T1000 (cell line): ENCODE measurements around the gene STX1A.
A peak's percentile ranks its signal among the peaks of the same experiment; 100 is the strongest.

Experiments
- DNase-seq: peaks from one replicate; lab custom pipeline; 2025; ENCODE audit warnings: mixed read lengths; lab: John Stamatoyannopoulos, UW

The STX1A gene

DNA sequence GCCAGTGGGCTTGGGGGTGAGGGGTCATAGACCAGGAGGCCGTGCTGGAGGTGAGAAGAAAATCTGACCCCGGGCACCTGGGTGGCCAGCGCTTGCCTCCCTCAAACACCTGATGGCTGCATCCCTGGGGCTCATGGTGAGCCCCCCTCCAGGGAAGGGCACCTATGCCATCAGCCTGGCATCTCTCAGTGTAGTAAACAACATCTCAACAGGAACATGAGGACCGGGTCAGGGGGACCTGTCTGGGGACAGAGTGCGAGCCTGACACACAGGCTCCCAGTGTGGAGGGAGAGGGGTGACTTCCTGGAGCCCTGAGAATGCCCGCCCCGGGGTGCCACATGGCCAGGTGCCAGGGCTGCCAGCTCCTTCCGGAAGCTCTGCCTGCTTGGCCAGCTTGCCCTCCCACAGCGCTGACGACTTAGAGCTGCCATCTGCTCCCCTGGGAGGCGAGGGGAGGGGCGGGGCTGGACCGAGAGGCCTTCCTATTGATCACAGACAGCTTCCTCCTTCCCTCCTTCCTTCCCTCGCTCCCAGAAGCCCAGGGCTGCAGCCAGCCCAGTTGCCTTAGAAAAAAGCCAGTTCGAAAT lies 12.3 kb downstream of the STX1A start:
- DNase-seq: peak; percentile 81

DNA sequence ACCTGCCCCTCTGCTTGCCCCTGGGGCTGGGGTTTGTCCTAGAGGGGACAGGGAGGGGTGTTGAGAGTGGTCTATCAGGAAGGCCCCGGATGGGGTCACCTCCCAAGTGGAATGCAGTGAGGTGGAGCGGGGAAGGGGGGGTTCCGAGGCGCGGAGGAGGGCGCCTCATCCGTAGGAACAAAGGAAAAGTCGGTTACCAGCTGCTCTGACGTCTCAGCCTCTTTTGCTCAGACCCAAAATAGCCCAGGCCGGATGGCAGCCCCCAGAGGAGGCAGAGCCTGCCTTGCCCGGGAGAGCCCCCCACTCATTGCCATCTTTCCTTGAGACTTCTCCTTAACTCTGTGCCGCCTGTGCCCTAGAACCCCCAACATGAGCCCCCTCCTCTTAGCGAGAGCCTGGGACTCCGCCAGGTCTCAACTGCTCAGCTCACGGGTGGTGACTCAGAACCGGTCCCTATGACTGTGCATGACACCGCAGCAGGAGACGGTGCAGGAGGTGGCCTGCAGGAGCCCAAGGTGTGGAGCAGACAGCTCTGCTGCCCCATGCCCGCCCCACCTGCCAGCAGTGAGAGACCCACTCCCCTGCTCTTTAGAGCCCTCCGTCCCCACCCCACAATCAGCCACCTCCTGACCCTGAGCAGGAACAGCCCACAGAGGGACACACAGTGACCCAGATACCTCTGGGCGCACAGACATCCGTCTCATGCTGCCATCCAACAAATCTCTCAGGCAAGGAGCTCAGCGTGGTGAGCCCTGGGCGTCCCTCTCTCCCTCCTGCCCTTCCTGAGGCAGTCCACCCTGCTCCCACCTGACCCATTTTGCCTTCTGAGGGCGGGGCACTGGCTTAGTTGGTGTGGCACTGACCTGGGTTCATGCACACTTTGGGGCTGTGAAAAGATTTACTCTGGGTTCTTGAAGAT lies 13.1 kb downstream of the STX1A start:
- DNase-seq: no peak

DNA sequence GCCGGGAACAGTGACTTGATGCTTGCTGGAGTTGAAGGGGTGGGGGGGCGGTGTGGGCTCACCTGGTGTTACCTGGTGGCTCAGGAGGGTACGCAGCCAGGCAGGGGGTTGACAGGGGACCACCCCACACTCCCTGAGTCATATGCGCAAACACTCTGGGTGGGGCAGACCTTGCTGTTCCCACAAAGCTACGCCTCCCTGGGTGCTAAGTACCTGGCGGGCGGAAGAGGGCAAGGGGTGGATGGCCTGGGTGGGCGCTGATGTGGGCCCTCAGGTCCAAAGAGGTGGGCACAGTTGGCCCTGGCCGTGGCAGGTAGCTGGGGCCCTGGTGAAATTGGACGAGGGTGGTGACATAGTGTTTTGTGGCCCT lies 13.9 kb downstream of the STX1A start:
- DNase-seq: no peak

DNA sequence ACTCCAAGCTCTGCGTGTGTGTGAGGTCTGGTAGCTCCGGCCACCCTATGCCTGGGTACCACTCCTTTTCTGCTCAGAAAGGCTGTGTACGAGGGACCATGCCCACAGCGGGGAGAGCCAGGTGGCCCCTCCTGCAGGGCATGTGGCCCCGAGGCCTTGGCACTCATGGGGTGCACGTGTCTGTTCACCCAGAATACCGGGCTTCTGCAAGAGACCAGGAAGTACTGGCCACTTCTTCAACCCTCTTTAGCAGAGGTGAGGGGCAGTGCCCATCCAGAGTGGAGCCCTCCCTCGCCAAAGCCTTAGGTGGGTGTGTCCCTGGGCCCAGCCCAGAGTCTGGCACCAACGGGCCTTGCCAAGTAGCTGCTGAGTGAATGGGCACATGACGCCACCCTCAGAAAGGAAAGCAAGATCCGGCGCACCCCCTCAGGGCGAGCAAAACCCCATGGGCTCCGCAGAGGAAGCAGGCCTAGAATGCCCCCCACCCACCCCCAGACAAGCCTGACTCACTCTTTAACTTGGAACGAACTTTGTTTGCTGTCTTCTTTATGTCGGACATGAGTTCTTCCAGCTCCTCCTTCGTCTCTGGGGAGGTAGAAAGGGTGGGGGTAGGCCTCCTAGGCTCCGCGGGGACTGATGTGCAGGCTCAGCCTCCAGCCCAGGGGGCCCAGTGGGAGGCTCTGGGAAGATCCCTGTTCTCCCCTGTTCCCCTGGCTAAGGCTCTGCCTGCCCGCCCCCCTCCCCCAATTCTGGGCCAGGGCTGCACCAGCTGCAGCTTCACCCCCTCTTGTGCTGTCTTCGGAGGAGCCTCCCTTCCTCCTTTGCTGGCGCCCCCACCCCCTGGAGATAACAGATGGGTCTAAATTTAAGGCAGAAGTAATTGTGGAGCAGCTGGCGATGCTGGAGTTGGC lies 14.6 kb downstream of the STX1A start:
- peak; percentile 84 for DNase-seq

DNA sequence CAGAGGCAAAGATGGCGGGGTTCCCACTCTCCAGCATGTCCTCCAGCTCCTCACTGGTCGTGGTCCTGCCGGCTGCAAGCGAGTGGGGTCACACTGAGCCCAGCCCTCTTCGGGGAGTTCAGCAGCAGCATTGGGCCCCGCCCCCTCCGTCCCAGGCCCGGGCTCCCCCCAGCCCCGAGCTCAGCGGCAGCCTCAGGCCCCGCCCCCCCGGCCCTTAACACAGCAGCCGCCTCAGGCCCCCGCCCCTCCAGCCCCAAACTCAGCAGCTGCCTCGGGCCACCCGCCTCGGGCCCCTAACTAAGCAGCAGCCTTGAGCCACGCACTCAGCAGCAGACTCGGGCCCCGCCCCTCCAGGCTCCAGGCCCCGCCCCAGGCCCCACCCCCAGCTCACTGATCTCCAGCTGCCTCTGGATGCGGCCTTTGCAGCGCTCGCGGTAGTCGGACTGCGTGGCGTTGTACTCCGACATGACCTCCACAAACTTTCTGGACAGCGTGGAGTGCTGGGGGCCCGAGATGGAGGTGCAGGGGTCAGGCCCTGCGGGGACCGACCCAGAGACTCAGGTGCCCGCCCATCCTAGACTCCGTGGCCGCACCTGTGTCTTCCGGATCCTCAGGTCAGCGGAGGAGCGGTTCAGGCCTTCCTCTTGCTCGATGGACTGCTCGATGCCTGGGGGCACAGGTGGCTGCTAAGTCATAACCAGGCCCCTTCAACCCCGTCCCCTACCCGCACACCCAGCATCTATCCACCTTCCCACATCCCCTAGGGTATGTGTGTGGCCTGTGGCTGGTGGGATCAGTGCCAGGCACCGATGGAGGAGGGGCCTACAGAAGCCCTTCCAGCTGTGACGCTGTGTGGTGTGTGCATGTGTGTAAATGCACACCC lies 15.5 kb downstream of the STX1A start:
- peak; percentile 37 for DNase-seq

DNA sequence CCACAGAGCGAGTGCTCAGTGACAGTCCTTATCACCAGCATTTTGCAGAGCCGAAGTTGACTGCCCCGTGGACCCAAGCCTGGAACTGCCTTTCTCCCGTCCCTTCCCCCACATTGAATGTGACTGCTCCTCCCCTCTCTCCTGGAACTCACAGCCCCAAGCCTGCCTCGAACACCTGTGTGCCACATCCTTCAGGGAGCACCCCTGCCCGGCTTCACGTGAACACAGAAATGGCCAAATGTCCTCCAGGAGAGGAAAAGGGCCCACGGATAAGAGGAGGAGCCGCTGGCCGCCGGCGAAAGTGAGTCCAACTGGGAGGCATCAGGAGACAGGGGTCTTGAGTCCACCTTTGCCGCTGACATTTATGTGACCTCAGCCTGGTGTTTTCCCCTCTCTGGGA lies 16.2 kb downstream of the STX1A start:
- no peak for DNase-seq

DNA sequence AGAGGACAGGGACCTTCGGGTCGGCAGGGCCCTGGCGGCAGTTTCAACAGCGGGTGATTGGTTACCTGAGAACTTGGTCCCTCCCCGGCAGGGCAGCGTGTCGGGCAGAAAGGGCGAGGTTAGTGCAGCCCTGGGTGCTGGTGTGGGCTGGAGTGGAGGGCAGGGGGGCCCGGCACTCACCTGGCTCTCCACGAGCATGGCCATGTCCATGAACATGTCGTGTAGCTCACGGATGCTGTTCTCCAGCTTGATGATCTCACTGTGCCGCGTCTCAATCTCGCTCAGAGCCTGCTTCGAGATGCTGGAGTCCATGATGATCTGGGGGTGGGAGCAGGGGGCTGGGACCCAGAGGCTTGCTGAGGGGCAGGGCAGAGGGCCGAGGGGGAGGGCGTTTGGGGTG lies 16.8 kb downstream of the STX1A start:
- DNase-seq: no peak

DNA sequence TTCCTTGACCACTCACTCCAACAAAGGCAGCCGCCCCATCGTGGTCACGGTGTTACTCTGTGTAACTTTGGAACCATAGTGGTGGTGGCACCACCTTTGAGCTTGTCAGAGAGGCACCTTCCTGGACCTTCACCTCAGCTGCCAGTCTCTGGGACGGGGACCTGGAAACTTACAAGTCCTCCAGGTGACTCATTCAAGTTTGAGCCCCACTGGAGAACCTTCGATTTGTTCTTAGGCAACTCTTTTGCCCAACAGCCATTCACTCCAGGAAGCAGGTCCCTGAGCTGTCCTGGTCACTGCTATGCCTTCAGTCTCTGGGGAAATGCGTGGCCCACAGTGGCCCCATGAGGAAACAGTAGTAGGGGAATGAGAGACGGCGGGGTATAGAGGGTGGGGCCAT lies 17.2 kb downstream of the STX1A start:
- no peak for DNase-seq

DNA sequence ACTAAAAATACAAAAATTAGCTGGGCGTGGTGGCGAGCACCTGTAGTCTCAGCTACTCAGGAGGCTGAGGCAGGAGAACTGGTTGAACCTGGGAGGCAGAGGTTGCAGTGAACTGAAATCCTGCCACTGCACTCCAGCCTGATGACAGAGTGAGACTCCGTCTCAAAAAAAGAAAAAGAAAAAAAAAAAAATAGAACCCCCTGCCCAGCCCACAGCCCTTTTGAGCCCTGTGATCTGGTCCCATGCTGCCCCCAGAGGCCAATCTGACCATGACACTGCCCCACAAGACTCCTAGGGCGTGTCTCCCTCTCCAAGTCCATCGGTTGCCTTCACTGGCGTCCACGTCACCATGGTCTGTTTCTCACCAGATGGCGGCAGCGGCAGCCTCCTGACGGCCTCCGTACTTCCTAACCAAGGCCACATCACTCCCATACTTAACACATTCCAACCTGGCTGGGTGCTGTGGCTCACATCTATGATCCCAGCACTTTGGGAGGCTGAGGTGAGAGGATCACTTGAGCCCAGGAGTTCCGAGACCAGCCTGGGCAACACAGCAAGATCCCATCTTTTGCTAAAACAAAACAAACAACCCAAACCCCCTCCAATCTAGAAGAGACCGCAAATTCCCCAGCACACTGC lies 18.0 kb downstream of the STX1A start:
- DNase-seq: no peak

DNA sequence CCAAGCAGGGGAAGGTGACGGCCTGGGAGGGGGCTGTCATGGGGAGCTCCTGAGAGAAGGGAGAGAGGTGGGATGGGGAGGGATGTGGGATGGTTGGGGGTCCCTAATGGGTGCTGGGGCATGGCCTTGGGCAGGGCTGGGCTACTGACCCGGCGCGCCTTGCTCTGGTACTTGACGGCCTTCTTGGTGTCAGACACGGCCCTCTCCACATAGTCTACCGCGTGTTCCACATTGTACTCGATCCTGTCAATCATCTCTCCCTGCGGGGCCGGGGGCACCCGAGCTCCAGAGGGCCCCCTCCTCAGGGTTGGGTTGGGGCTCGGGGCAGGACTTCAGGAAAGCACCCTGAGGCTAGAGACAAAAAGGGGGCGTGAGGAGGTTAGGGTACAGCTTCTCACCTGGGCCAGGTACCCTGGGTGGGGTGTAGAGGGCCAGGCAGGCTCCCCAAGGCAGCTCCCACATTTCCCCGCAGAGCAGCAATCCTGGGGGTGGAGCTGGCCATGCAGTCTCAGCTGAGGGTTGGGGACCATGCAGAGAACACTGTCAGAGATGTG lies 18.8 kb downstream of the STX1A start:
- DNase-seq: no peak

DNA sequence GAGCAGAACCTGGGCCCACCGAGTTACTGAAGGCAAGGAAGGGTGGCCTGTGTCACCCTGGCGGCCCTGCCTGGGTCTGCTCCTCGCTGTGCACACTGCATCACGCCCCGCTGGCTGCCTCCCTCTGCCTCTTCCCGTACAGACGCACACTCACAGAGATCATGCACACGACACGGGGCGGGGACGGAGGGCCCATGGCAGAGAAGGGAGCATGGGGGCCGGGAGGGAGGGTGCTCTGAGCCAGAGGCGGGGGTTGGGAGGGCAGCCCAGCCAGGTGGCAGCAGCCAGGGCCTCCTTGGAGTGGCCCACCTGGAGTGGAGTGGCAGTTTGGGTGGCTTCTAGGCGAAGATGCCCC lies 19.4 kb downstream of the STX1A start:
- DNase-seq: no peak

DNA sequence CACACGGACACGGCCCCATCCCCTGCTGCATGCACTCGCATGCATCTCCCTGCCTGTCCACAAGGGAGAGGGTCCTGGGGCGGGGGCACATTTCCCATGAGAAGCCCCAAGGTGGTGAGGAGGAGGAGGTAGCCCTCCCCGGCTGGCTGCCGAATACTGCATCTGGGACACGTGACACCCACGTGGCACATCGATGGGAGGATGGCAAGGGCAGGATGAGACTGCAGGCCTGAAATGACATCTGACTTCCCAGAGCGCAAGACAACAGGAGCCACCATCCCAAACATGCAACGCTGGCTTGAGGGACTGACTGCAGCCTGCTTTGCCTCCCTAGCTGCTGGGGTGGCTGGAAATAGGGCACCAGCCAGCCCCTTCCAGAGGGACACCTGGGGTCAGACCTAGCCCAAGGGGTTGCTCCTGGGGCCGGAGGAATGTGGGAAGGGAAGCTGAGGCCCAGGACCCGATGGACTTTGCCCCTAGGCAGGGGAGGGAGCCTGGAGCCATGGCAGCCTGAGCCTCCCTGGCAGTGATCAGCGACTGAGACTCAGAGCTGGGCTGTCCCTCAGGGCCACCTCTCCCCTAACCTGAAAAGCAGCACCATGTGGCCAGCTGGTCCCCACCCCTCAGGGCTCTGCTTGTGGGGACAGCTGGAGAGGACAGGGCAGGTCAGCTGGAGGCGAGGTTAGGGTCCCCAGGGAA lies 19.9 kb downstream of the STX1A start:
- DNase-seq: no peak

DNA sequence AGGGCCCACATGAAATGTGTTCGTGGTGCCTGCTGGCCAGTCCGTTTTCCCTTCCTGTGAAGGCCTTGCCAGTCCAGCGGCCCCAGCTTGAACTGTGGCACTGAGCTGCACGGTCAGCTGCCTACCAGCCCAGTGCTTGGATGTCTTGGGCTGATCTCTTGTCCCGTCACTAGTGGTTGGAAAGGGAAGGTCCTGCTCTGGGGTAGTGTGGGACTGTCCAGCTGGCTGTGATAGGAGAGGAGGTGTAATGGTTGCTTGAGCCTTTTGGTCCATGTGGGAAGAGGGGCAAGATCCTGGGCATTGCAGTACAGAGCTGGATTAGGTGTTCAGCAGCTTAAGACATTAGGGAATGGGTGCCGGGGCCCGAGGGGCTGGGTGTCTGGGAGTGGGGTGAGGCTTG lies 21.1 kb downstream of the STX1A start:
- DNase-seq: no peak

DNA sequence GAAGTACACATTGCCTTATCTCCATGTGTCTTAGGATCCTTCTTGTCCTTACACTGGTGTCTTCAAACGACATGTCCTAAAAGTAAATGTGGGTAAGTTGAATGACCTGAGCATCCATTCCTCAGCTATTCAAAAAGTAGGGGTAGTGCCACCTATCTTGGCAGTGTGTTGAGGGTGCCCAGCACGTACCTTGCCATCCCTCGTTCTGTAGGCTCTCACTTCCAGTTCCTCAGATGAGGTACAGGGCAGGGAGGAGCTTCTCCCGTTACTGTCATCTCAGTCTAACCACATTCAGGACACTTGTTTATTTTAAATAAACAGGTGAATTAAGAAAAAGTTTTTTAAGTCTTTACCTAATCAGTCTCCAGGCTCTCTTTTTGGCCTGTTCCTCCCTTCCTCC lies 23.1 kb downstream of the STX1A start:
- no peak for DNase-seq

DNA sequence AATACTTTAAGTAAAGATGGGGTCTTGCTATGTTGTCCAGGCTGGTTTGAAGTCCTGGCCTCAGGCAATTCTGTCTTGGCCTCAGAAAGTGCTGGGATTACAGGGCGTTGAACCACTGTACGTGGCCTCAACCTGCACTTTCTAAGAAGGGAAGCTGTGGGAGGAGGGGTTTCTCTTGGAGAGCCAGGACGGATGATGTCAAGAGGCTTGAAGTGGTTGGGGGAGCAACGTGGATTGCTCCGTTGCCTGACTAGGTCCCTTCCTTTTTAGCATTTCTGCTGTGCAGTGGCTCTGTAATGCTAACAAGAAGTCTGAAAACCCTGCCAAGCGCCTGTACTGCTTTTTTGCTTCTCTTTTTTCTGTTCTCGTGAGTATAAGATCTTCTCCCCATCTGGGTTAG lies 28.8 kb downstream of the STX1A start:
- DNase-seq: no peak

DNA sequence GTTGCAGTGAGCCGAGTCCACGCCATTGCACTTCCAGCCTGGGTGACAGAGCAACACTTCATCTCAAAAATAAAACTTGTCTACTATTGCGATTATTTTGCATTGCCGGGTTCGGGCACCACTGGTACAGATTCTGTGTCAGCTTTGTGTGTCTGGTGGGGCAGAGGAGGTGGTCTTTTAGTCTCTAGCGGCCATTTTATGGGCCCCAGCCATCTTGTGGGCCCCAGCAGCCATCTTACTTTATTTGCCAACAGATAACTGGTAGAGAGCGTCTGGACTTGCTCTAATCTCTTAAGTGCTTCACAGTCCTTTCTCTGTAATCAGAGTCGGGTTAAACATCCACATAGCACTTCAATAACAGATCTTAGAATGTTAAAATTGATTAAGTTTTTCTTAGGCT lies 31.2 kb downstream of the STX1A start:
- DNase-seq: no peak

DNA sequence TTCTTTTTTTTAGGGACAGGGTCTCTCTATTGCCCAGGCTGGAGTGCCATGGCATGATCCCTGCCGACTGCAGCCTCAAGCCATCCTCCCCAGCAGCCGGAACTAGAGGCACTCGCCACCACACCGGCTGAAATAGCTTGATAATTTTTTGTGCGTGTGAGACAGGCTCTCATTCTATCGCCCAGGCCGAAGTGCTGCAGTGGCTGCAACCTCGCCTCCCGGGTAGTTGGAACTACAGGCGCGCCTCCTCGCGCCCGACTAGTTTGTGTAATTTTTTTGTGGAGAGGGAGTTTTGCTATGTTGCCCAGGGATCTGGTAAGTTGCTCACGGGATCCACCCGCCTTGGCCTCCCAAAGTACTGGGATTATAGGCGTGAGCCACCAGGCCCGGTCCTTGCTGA lies 34.2 kb downstream of the STX1A start:
- no peak for DNase-seq

DNA sequence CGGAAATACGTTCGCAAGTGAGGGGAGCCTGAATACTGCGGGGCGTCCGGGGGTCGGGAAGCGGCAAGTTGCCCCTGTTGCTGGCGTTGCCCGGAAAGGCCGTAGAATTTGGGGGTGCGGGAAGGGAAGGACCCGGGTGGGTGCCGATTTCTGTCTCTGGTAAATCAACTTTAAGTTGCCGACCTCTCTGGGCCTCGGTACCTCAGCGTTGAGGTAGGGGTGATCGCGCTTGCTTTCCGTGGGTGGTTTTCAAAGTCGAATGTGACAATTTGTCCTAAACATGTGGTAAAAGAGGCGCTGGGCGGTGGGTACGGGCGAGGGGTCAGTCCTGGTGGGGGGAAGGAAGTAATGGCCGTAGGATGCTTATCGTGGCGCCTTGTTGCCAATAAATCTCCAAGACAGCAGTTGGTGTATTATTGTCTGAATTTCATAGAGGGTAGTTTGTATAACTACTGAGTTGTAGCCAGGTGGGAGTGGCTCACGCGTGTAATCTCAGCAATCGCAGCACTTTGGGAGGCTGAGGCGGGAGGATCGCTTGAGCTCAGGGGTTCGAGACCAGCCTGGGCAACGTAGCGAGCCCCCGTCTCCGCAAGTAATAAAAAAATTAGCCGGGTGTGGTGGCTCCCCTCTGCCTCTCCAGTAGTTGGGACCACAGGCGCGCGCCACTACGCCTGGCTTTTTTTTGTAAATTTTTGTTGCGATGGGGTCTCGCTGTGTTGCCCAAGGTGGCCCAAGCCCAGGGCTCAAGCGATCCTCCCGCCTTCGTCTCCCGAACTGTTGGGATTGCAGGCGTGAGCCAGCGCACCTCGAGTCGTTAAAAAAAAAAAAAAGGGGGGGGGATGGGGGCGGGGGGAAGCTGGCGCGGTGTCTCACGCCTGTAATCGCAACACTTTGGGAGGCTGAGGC lies 35.4 kb downstream of the STX1A start:
- no peak for DNase-seq

DNA sequence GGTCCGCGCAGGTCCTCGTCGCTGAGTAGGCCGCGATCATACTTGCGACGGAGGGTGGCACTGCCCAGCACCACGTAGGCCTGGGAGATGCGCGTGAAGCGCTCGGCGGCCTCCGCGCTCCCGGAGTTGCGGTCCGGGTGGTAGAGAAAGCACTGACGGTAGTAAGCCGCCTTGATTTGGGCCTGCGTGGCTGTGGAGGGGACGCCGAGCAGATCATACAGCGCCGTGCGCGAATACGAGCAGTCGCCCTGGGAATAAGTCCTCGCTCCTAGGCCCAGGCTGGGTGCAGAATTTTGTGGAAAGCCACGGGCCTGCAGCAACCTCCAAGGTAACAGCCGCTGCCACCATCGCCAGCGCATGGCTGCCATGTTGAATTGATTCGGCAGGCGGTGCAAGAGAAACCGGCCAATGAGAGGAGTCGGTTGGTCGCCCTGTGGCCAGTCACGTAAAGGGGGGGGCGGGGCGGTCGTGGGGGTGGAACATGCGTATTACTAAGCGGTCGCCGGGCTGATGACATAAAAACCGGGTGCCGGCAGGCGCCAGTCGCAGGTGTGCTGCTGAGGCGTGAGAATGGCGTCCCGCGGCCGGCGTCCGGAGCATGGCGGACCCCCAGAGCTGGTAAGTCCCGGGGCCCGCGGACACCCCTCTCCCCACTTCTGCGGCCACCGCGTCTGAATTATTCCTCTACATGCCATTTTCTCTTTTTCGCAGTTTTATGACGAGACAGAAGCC lies 36.2 kb downstream of the STX1A start, which contains the start of the genes BUD23 and DNAJC30:
BUD23 (plus strand) TSS at position 542 of the 732 bp plus-strand sequence; CDS start at position 571, 29 bp downstream.
DNAJC30 (minus strand) TSS at position 398 of the 732 bp plus-strand sequence; CDS start at position 368, 30 bp downstream.
- DNase-seq: peak; percentile 85
